ENCODE measurements around the gene KCNN3.

KCNN3 gene

DNA sequence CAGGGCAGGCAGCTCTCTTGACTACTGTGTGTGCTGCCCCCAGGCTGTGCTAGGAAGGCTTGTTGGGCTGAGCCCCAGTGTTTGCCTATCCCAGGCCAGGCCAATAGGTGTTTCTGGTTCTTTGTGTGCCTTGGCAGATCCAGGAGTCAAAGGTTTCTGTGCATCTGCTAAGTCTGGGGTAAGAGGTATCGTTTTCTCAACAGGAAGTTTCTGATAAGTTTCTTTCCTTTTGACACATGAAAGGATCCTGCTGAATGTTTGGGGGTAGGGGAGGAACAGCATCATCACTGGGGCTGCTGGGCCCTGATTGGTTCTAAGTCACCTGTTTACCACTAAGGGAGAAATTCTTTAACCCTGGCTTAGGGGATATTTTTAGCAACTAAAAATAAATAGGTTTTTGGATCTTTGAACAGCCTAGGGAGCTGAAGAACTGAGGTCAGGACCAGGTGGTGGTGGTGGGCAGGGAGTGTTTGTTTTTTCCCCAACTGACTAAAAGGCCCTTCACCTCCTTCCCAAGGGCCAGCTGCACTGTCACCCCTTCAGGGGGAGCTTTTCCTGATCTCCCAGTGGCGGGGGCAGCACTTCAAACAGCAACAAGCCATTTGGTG is 85.1 kb downstream of the KCNN3 start:
- in situ Hi-C loops (cut with HindIII; ENCODE audit: low sequenced_read_pairs): no loop called here

DNA sequence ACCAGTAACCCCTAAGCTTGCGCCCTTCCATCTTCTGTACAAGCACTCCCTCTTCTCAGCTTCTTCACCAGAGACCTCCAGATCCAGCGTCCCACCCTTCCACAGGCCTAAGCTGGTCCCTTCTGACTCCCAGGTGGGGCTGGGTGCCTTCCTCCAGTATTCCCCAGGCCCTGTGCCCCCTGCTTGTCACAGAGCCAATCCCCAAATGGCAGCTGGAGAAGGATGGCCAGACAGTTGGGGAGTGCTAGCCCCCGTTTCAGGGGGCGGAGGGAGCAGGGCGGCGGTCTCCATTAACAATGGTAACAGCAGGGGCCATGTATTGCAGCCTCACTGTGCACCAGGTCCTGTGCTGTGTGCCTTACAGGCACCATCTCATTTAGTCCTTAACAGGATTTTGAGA is 85.7 kb downstream of the KCNN3 start:
- no peak overlapping the region for H3K4me3 ChIP-seq (ENCODE audit: low read depth, low read length)
- TF ChIP-seq, protein P1, sequence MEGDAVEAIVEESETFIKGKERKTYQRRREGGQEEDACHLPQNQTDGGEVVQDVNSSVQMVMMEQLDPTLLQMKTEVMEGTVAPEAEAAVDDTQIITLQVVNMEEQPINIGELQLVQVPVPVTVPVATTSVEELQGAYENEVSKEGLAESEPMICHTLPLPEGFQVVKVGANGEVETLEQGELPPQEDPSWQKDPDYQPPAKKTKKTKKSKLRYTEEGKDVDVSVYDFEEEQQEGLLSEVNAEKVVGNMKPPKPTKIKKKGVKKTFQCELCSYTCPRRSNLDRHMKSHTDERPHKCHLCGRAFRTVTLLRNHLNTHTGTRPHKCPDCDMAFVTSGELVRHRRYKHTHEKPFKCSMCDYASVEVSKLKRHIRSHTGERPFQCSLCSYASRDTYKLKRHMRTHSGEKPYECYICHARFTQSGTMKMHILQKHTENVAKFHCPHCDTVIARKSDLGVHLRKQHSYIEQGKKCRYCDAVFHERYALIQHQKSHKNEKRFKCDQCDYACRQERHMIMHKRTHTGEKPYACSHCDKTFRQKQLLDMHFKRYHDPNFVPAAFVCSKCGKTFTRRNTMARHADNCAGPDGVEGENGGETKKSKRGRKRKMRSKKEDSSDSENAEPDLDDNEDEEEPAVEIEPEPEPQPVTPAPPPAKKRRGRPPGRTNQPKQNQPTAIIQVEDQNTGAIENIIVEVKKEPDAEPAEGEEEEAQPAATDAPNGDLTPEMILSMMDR (IDR thresholded peaks at IDR 0.05; ENCODE audit: low read depth, low read length): no peak
- DNase-seq (ENCODE audit: low read depth, low spot score): no peak
- in situ Hi-C loops (cut with HindIII; ENCODE audit: low sequenced_read_pairs): no loop called here

More for the DNA sequence above, 85.1 kb downstream of the KCNN3 start:
- no peak overlapping the region for H3K4me3 ChIP-seq (ENCODE audit: low read depth, low read length)
- no peak for DNase-seq (ENCODE audit: low read depth, low spot score)
- TF ChIP-seq, protein P1 (IDR thresholded peaks at IDR 0.05; ENCODE audit: low read depth, low read length): no peak

- no peak overlapping the region for H3K4me3 ChIP-seq (ENCODE audit: low read depth, low read length)
- no peak for DNase-seq (ENCODE audit: low read depth, low spot score)
- TF ChIP-seq, protein P1 (IDR thresholded peaks at IDR 0.05; ENCODE audit: low read depth, low read length): no peak
- in situ Hi-C loops (cut with HindIII; ENCODE audit: low sequenced_read_pairs): no loop called here
Observed at GRCh38 chr1:154783976-154784375, 86.1 kb downstream of the KCNN3 start.

DNA sequence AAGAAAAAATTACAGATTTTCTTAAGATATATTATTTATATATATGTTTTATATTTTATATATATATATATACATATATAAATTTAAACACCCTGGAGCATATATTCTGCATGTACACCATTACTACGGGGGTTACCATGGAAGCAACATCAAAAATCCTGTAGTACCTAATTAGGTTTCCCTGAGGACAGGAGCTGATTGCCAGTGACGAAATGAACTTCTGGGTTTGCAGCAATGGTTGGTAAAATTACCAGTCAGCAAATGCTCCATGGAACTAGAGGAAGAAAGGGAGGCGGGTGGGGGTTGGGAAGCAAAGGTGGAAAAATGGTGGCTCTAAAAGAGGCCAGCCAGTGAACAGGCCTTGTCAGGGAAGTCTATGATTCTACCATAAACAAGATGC is 89.5 kb downstream of the KCNN3 start:
- DNase-seq (ENCODE audit: low read depth, low spot score): no peak
- no peak overlapping the region for H3K4me3 ChIP-seq (ENCODE audit: low read depth, low read length)
- TF ChIP-seq, protein P1 (IDR thresholded peaks at IDR 0.05; ENCODE audit: low read depth, low read length): no peak
- in situ Hi-C loops (cut with HindIII; ENCODE audit: low sequenced_read_pairs): no loop called here

DNA sequence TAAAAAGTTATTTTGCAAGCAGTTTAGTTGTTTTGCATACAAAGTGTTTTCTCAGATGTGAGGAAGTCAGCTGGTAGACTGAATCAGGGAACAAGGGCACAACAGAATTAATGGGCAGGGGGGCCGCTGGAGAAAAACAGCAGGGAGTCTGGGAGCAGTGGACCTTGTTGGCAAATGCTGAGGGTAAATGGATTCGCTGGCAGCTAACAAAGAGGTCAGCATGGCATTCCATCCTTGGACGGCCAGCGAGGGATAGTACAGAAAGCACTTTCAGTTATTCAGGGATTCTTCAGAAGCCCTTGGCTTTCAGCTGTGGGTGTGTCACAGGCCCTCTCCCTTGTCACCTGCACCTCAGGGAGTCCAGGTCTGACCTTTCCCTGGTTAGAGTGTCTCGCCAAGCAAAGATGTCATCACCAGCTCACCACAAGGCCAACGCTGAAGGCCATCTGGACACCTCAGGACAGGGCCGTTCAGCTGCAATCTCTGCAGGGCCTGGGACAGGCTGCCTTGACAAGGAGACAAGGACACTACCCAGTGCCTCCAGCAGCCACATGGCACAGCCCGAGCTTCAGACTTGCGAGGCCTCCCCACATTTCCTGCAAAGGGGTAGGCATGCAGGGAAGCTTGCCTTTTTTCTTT is 90.4 kb downstream of the KCNN3 start:
- in situ Hi-C loops (cut with HindIII; ENCODE audit: low sequenced_read_pairs): no loop called here
- no peak for DNase-seq (ENCODE audit: low read depth, low spot score)
- TF ChIP-seq, protein P1 (IDR thresholded peaks at IDR 0.05; ENCODE audit: low read depth, low read length): no peak
- H3K4me3 ChIP-seq (ENCODE audit: low read depth, low read length): no peak overlapping the region

DNA sequence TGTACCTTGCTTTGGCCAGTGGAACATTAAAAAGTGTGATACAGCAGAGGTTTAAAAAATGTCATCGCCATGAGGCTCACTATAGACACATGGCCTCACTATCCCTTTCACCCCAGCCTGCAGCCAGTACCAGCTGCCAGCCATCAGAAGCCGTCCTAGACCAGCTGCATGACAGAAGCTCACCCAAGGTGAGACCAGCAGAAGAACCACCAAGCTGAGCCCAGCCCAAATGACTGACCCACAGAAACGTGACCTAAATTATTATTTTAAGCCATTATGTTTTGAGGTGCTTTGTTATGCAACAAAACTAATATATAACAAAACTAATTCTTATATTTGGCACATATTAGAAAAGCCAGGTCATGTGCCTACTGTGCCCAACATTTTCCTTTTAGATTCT is 91.1 kb downstream of the KCNN3 start:
- in situ Hi-C loops (cut with HindIII; ENCODE audit: low sequenced_read_pairs): no loop called here
- TF ChIP-seq, protein P1 (IDR thresholded peaks at IDR 0.05; ENCODE audit: low read depth, low read length): no peak
- no peak for DNase-seq (ENCODE audit: low read depth, low spot score)
- no peak overlapping the region for H3K4me3 ChIP-seq (ENCODE audit: low read depth, low read length)
